Endodermal cell (in vitro differentiated cells): ENCODE data around the gene GALNT14. TPM values are rescaled to one million over a fixed set of nuclear protein-coding genes. Genes with fewer than 3 reads are reported as not detected.

Experiments
- DNase-seq: peaks from one replicate; pipeline ENCODE4 v3.0.0-alpha.2; 2017
- H3K27ac ChIP-seq: 2 replicates; pipeline ENCODE4 v1.5.1; 2013; ENCODE audit warnings: mild to moderate bottlenecking, low read depth, low read length, moderate library complexity
- H3K27me3 ChIP-seq: 2 replicates; pipeline ENCODE4 v1.6.1; 2013; ENCODE audit warnings: mild to moderate bottlenecking, low read length, moderate library complexity; ENCODE audit not compliant: insufficient read depth, control insufficient read depth, poor library complexity, severe bottlenecking
- H3K36me3 ChIP-seq: 2 replicates; pipeline ENCODE4 v1.7.0; 2013; ENCODE audit warnings: mild to moderate bottlenecking, low read length, moderate library complexity; ENCODE audit not compliant: control insufficient read depth, insufficient read depth
- H3K4me1 ChIP-seq: one replicate; pipeline ENCODE4 v1.7.0; 2013; ENCODE audit warnings: low read length; ENCODE audit not compliant: control insufficient read depth, insufficient read depth
- H3K4me3 ChIP-seq: 2 replicates; pipeline ENCODE4 v1.5.1; 2013; ENCODE audit warnings: mild to moderate bottlenecking, low read length, moderate library complexity
- H3K9ac ChIP-seq: 2 replicates; pipeline ENCODE4 v1.6.1; 2013; ENCODE audit warnings: mild to moderate bottlenecking, low read length, moderate library complexity; ENCODE audit not compliant: poor library complexity, severe bottlenecking; ENCODE audit errors: extremely low read depth
- H3K9me3 ChIP-seq: 2 replicates; pipeline ENCODE4 v1.6.1; 2013; ENCODE audit warnings: mild to moderate bottlenecking, low read length, moderate library complexity; ENCODE audit not compliant: control insufficient read depth
- H3K27ac Mint-ChIP-seq: 2 replicates; pipeline ENCODE4 v1.8.0; 2020; ENCODE audit warnings: mixed read lengths
- H3K27me3 Mint-ChIP-seq: 2 replicates; pipeline ENCODE4 v1.8.0; 2021; ENCODE audit warnings: mild to moderate bottlenecking, mixed read lengths; ENCODE audit not compliant: insufficient read depth
- H3K36me3 Mint-ChIP-seq: 2 replicates; pipeline ENCODE4 v1.8.0; 2020; ENCODE audit warnings: low read depth, mixed read lengths
- H3K4me1 Mint-ChIP-seq: 2 replicates; pipeline ENCODE4 v1.8.0; 2020; ENCODE audit warnings: mixed read lengths
- H3K4me3 Mint-ChIP-seq: 2 replicates; pipeline ENCODE4 v1.8.0; 2020; ENCODE audit warnings: mild to moderate bottlenecking, moderate library complexity, mixed read lengths
- H3K9me3 Mint-ChIP-seq: 2 replicates; pipeline ENCODE4 v1.8.0; 2020; ENCODE audit warnings: mild to moderate bottlenecking, mixed read lengths
- WGBS, 2 experiments: methylation state at CpG; one replicate each; pipeline versions ENCODE4 v1.1.5 to v1.1.7; 2013; ENCODE audit warnings: missing lambda C conversion rate in 2 of 2, mixed read lengths in 1 of 2; ENCODE audit not compliant: insufficient coverage in 1 of 2, insufficient read length in 1 of 2; 5-methylcytosine and 5-hydroxymethylcytosine counted together
- total RNA-seq, 2 donors: library from RNA; stranded (reverse); fragmentation: NEBNext Ultra II Directional in 1 of 2; extraction: Animal tissue kit (Norgen Biotek cat#: 25700) in 1 of 2; gene quantifications; 2 replicates in 1 of 2; 3 replicates in 1 of 2; pipeline ENCODE4 v1.2.1, GENCODE V29; 2021
- TF ChIP-seq, protein P1 (sequence below): fragments of 200-600 bp; sonication (generic); conservative IDR thresholded peaks from 2 replicates; pipeline ENCODE4 v1.5.0; 2021; ENCODE audit warnings: antibody characterized with exemption, mild to moderate bottlenecking

Gene GALNT14
- total RNA-seq, 2 donors from 2014 or later = 1.4 TPM

DNA sequence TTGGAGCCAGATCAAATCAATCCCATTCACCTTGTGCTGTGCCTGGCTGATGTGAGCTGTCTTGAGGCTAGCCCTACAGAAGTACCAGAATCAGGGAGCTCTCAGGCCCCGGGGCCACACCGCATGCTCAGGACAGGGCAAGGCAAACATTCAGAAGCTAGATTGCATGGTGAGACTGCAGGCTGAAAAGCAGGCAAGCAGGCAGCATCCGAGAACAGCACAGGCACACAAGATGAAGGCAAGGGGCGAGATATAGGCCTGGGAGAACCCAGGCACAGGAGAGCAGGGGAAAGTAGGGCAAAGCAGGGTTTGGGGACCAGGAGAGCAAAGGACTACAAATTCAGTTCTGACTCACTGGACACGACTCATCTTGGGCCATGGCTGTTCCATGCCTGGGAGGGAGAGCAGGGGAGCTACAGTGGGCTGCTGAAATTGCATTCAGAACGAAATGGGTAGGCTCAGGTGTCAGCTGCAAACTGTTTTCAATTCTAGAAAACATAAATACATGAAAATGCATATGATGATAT, 59.6 kb downstream of the GALNT14 start:
- Mint-ChIP-seq H3K4me3 (no peak overlapping the region), H3K27me3 (peaks cover 4% of the 10 kb centered on the region), H3K36me3 (no peaks in the 10 kb centered on the region), H3K27ac (no peak overlapping the region), H3K9me3 (no peaks in the 10 kb centered on the region), H3K4me1 (peaks cover 5% of the 10 kb centered on the region)
- H3K36me3 ChIP-seq = no peaks in the 10 kb centered on the region
- no peaks in the 10 kb centered on the region for H3K27me3 ChIP-seq
- no peak overlapping the region for H3K9ac ChIP-seq
- no peak overlapping the region for H3K27ac ChIP-seq
- no peak for DNase-seq
- no peaks in the 10 kb centered on the region for H3K4me1 ChIP-seq
- H3K9me3 ChIP-seq = no peaks in the 10 kb centered on the region
- TF ChIP-seq, protein P1, sequence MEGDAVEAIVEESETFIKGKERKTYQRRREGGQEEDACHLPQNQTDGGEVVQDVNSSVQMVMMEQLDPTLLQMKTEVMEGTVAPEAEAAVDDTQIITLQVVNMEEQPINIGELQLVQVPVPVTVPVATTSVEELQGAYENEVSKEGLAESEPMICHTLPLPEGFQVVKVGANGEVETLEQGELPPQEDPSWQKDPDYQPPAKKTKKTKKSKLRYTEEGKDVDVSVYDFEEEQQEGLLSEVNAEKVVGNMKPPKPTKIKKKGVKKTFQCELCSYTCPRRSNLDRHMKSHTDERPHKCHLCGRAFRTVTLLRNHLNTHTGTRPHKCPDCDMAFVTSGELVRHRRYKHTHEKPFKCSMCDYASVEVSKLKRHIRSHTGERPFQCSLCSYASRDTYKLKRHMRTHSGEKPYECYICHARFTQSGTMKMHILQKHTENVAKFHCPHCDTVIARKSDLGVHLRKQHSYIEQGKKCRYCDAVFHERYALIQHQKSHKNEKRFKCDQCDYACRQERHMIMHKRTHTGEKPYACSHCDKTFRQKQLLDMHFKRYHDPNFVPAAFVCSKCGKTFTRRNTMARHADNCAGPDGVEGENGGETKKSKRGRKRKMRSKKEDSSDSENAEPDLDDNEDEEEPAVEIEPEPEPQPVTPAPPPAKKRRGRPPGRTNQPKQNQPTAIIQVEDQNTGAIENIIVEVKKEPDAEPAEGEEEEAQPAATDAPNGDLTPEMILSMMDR = no peak
- whole genome bisulfite sequencing, 2 experiments = 89 to 94% methylated on average over 4 to 6 of the region's 6 CpGs
- H3K4me3 ChIP-seq = no peak overlapping the region

DNA sequence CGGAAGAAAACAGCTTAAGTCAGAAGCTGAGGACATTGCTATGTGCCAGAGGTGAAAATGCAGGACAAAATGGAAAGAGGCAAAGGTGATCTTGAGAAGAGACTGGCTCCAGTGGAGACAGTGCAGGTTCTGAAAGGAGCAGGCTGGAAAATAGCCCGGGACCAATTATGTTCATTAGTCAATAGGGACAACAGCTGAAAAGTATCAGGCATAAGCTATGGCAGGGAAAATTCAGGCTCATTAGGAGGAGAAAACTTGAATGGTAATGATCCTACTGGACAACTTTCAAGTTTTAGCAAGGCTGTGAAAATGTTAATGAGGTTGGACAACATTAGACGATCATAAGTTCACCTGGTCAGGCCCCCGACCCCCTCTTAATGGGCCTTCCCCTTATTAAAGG, 60.2 kb downstream of the GALNT14 start:
- H3K4me1 Mint-ChIP-seq = peaks cover under 1% of the 10 kb centered on the region
- no peaks in the 10 kb centered on the region for H3K9me3 Mint-ChIP-seq
- Histone ChIP-seq H3K9me3 (no peaks in the 10 kb centered on the region), H3K4me3 (no peak overlapping the region), H3K9ac (no peak overlapping the region), H3K27me3 (no peaks in the 10 kb centered on the region), H3K4me1 (no peaks in the 10 kb centered on the region), H3K36me3 (no peaks in the 10 kb centered on the region), H3K27ac (no peak overlapping the region)
- 88 to 92% methylated on average over 4 of the region's 4 CpGs for WGBS, 2 experiments
- peaks cover 4% of the 10 kb centered on the region for H3K27me3 Mint-ChIP-seq
- no peak overlapping the region for H3K27ac Mint-ChIP-seq
- TF ChIP-seq, protein P1 = no peak
- no peak overlapping the region for H3K4me3 Mint-ChIP-seq
- no peak for DNase-seq
- H3K36me3 Mint-ChIP-seq = no peaks in the 10 kb centered on the region

DNA sequence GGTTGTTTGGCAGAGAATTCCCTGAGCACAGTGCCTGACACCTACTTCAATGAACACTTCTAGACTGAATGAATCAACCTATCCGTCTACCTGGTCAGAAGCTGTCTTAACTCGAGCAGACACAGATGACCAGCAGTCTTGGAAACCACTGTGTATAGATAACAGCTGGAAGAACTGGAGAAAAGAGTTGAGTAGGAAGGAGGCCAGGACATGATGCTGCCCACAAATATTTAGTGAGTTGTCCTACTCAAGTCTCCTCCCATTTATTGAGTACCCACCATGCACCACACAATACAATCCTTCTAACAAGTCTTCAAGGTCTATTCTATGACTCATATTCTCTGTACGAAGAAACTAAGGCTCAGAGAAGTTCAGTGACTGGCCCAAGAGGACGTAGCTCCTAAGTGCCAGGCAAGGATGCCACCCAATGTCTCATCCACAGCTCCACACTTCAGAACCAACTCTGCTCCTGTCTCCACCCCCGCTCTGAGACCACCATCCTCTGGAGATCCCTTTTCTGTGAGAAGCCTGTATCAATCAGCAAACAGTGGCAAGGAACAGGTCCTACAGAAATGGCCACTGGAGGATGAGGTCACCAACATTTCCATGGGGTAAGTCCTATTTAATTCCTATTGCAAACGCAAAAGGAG, 62.2 kb downstream of the GALNT14 start:
- Mint-ChIP-seq H3K27me3 (peaks cover 4% of the 10 kb centered on the region), H3K9me3 (no peaks in the 10 kb centered on the region), H3K36me3 (no peaks in the 10 kb centered on the region), H3K4me1 (no peaks in the 10 kb centered on the region), H3K4me3 (no peak overlapping the region), H3K27ac (no peak overlapping the region)
- H3K27me3 ChIP-seq = no peaks in the 10 kb centered on the region
- H3K27ac ChIP-seq = no peak overlapping the region
- TF ChIP-seq, protein P1 = no peak
- H3K36me3 ChIP-seq = no peaks in the 10 kb centered on the region
- no peak for DNase-seq
- no peak overlapping the region for H3K4me3 ChIP-seq
- H3K4me1 ChIP-seq = no peaks in the 10 kb centered on the region
- WGBS, 2 experiments = 84 to 90% methylated on average over 4 to 5 of the region's 6 CpGs
- no peak overlapping the region for H3K9ac ChIP-seq
- H3K9me3 ChIP-seq = no peaks in the 10 kb centered on the region
